T-helper 2 cell treated with Interferon-gamma antibody and Interleukin-4, amounts not matched to agents 5 μg/mL and 100 μg/mL, for 36 hours (primary cell): ENCODE data around the gene ZNF524.

Experiments
- DNase-seq: peaks from one replicate; pipeline ENCODE4 v3.0.0; 2021; ENCODE audit warnings: low spot score
- H3K27ac Mint-ChIP-seq: one replicate; pipeline ENCODE4 v1.8.0; 2021; ENCODE audit warnings: mild to moderate bottlenecking, mixed read lengths
- H3K27me3 Mint-ChIP-seq: one replicate; pipeline ENCODE4 v1.8.0; 2021; ENCODE audit warnings: low read depth, mixed read lengths
- H3K36me3 Mint-ChIP-seq: one replicate; pipeline ENCODE4 v1.8.0; 2021; ENCODE audit warnings: low read depth, mixed read lengths
- H3K4me1 Mint-ChIP-seq: one replicate; pipeline ENCODE4 v1.8.0; 2021; ENCODE audit warnings: low read depth, mixed read lengths
- H3K4me3 Mint-ChIP-seq: one replicate; pipeline ENCODE4 v1.8.0; 2022; ENCODE audit warnings: mild to moderate bottlenecking, moderate library complexity, mixed read lengths
- H3K9me3 Mint-ChIP-seq: one replicate; pipeline ENCODE4 v1.8.0; 2021; ENCODE audit warnings: mixed read lengths

Gene ZNF524

GRCh38 chr19:55614711-55615542 lies 14.8 kb downstream of the ZNF524 start:
- DNase-seq, result no peak
- Mint-ChIP-seq H3K4me3 (no peak overlapping the region), H3K27me3 (no peaks in the 10 kb centered on the region), H3K27ac (no peak overlapping the region), H3K4me1 (peaks cover 2% of the 10 kb centered on the region), H3K36me3 (peaks cover 22% of the 10 kb centered on the region), H3K9me3 (no peaks in the 10 kb centered on the region)

GRCh38 chr19:55615543-55616394 lies 15.7 kb downstream of the ZNF524 start:
- Mint-ChIP-seq H3K36me3 (peaks cover 24% of the 10 kb centered on the region), H3K27ac (no peak overlapping the region), H3K9me3 (no peaks in the 10 kb centered on the region), H3K4me3 (no peak overlapping the region), H3K27me3 (no peaks in the 10 kb centered on the region), H3K4me1 (peaks cover 5% of the 10 kb centered on the region)
- no peak for DNase-seq

DNA sequence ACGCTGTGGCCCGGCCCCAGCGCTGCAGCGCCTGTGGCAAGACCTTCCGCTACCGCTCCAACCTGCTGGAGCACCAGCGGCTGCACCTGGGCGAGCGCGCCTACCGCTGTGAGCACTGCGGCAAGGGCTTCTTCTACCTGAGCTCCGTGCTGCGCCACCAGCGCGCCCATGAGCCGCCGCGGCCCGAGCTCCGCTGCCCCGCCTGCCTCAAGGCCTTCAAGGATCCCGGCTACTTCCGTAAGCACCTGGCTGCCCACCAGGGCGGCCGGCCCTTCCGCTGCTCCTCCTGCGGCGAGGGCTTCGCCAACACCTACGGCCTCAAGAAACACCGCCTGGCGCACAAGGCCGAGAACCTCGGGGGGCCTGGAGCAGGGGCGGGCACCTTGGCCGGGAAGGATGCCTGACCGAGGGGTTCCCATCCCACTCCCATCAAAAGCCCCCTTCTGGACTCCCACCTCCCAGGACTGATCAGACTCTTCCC lies 16.3 kb downstream of the ZNF524 start:
- peaks cover 23% of the 10 kb centered on the region for H3K36me3 Mint-ChIP-seq
- H3K27ac Mint-ChIP-seq, result no peak overlapping the region
- no peak overlapping the region for H3K4me3 Mint-ChIP-seq
- H3K4me1 Mint-ChIP-seq, result peaks cover 5% of the 10 kb centered on the region
- H3K9me3 Mint-ChIP-seq, result no peaks in the 10 kb centered on the region
- no peak for DNase-seq
- H3K27me3 Mint-ChIP-seq, result no peaks in the 10 kb centered on the region

DNA sequence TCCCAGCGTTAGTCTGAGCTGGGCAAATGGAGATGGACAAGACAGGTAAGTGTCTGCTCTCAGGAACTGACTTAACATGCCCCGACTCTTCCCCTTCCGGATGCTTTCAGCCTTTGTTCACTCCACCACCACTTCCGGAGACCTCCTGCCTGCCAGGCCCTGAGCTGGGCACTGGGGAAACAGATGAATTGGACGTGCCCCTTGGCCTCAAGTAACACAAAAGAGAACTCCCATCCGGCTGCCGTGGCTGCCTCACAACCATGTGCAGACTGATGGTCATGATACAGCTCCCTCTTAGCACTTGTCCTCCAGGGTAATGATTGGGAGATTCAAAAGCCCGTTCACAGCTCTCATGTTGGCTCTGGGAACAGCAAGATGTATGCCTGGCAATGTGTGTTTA lies 17.3 kb downstream of the ZNF524 start:
- H3K4me1 Mint-ChIP-seq, result peaks cover 5% of the 10 kb centered on the region
- H3K36me3 Mint-ChIP-seq, result peaks cover 23% of the 10 kb centered on the region
- H3K9me3 Mint-ChIP-seq, result no peaks in the 10 kb centered on the region
- H3K27ac Mint-ChIP-seq, result no peak overlapping the region
- DNase-seq, result no peak
- no peaks in the 10 kb centered on the region for H3K27me3 Mint-ChIP-seq
- no peak overlapping the region for H3K4me3 Mint-ChIP-seq

- Mint-ChIP-seq H3K27ac (no peak overlapping the region), H3K27me3 (no peaks in the 10 kb centered on the region), H3K4me3 (no peak overlapping the region), H3K9me3 (no peaks in the 10 kb centered on the region), H3K4me1 (peaks cover 7% of the 10 kb centered on the region), H3K36me3 (peaks cover 16% of the 10 kb centered on the region)
- DNase-seq, result no peak
These were observed 18.3 kb downstream of the ZNF524 start for GRCh38 chr19:55618426-55618825.

- no peak for DNase-seq
- Mint-ChIP-seq H3K4me1 (peaks cover 13% of the 10 kb centered on the region), H3K27ac (no peak overlapping the region), H3K27me3 (no peaks in the 10 kb centered on the region), H3K4me3 (no peak overlapping the region), H3K9me3 (peaks cover 3% of the 10 kb centered on the region), H3K36me3 (peaks cover 16% of the 10 kb centered on the region)
These were observed 19.2 kb downstream of the ZNF524 start for GRCh38 chr19:55619286-55619685.

GRCh38 chr19:55620410-55621204 lies 20.5 kb downstream of the ZNF524 start:
- peaks cover 19% of the 10 kb centered on the region for H3K4me1 Mint-ChIP-seq
- no peaks in the 10 kb centered on the region for H3K27me3 Mint-ChIP-seq
- peak overlapping the region; percentile 36 for H3K27ac Mint-ChIP-seq
- H3K4me3 Mint-ChIP-seq, result no peak overlapping the region
- DNase-seq, result no peak
- H3K9me3 Mint-ChIP-seq, result peaks cover 3% of the 10 kb centered on the region
- H3K36me3 Mint-ChIP-seq, result peaks cover 16% of the 10 kb centered on the region

- Mint-ChIP-seq H3K4me1 (peaks cover 23% of the 10 kb centered on the region), H3K4me3 (no peak overlapping the region), H3K27me3 (no peaks in the 10 kb centered on the region), H3K9me3 (peaks cover 3% of the 10 kb centered on the region), H3K27ac (no peak overlapping the region), H3K36me3 (peaks cover 16% of the 10 kb centered on the region)
- DNase-seq, result no peak
These were observed 21.2 kb downstream of the ZNF524 start for GRCh38 chr19:55621205-55621672.

DNA sequence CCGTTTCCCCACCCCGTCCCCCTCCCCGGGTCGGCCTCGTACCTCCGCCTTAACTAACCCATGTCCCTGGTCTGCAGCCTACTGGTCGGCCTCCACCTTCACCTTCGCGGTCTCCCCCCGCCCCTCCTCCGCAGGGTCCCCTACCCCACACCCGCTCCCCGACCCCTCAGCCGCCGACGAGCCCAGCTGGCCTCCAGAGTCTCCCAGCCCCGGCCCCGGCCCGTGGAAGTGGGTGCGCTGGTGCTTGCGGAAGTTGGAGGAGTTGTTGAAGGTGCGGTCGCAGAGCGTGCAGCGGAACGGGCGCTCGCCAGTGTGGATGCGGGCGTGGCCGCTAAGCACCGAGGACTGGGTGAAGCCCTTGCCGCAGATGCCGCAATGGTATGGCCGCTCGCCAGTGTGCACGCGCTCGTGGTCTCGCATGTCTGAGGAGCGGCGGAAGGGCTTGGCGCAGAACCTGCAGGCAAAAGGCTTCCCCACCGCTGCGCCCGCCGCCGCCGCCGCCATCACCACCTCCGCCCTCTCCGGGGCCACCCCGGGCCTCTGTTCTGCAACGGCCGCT lies 21.7 kb downstream of the ZNF524 start:
- peaks cover under 1% of the 10 kb centered on the region for H3K27me3 Mint-ChIP-seq
- H3K4me3 Mint-ChIP-seq, result no peak overlapping the region

DNA sequence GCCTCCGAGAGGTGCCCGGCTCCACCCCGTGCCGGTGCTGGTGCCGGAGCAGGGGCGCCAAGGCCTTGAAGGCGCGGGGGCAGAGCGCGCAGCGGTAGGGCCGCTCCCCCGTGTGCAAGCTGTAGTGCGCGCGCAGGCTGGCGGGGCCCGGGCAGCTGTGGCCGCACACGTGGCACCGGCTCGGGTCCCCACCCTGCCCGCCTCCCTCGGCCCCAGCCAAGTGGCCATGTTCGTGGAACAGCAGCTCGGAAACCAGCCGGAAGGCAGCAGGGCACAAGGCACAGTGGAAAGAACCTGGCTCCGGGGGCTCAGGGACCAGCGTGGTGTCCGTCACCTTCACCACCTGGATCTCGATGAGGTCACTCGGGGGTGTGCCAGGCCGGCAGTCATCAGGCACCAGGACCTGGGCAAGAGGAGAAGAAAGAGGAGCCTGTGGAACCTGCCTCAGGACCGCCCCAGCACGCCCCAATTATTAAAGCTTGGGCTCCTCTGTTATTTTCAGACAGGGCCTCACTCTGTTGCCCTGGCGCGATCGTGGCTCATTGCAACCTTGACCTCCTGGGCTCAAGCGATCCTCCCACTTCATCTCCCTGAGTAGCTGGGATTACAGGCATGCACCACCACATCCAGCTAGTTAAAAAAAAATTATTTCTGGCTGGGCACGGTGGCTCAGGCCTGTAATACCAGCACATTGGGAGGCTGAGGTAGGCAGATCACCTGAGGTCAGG lies 22.3 kb downstream of the ZNF524 start:
- H3K9me3 Mint-ChIP-seq, result peaks cover 3% of the 10 kb centered on the region
- peaks cover 33% of the 10 kb centered on the region for H3K4me1 Mint-ChIP-seq
- H3K36me3 Mint-ChIP-seq, result peaks cover 10% of the 10 kb centered on the region
- peaks cover 4% of the 10 kb centered on the region for H3K27me3 Mint-ChIP-seq
- no peak for DNase-seq
- H3K27ac Mint-ChIP-seq, result no peak overlapping the region
- H3K4me3 Mint-ChIP-seq, result no peak overlapping the region

More for the DNA sequence above, 21.7 kb downstream of the ZNF524 start:
- H3K27ac Mint-ChIP-seq, result no peak overlapping the region
- H3K36me3 Mint-ChIP-seq, result peaks cover 15% of the 10 kb centered on the region
- peaks cover 3% of the 10 kb centered on the region for H3K9me3 Mint-ChIP-seq
- peaks cover 27% of the 10 kb centered on the region for H3K4me1 Mint-ChIP-seq
- DNase-seq, result no peak

- Mint-ChIP-seq H3K4me1 (peaks cover 33% of the 10 kb centered on the region), H3K36me3 (peaks cover 9% of the 10 kb centered on the region), H3K4me3 (no peak overlapping the region), H3K9me3 (peaks cover 3% of the 10 kb centered on the region), H3K27ac (no peak overlapping the region), H3K27me3 (peaks cover 7% of the 10 kb centered on the region)
- no peak for DNase-seq
These were observed 23.0 kb downstream of the ZNF524 start for GRCh38 chr19:55623130-55623529.

GRCh38 chr19:55623561-55623960 lies 23.5 kb downstream of the ZNF524 start:
- Mint-ChIP-seq H3K27me3 (peaks cover 7% of the 10 kb centered on the region), H3K36me3 (peaks cover 9% of the 10 kb centered on the region), H3K27ac (no peak overlapping the region), H3K9me3 (peaks cover 3% of the 10 kb centered on the region), H3K4me1 (peaks cover 33% of the 10 kb centered on the region), H3K4me3 (peak overlapping the region; percentile 93)
- DNase-seq, result no peak
